RWPE1 (cell line): ENCODE measurements around the gene YIPF1.
"Not testable (repeated sequence)": the region's sequence is repeated elsewhere in the genome, so short reads cannot be mapped to it uniquely, and the experiment has no call there.

ENCODE experiments used
- CTCF ChIA-PET: fragments of 350-600 bp; sonication (Branson Sonifier 250); formaldehyde crosslinking; extraction: SDS; loops from one replicate; lab custom pipeline; 2021; lab: Yijun Ruan, JAX
- POLR2A ChIA-PET: fragments of 400-600 bp; formaldehyde crosslinking; extraction: SDS; loops from one replicate; lab custom pipeline; 2020; ENCODE audit warnings: antibody characterized with exemption; ENCODE audit not compliant: low non-redundant PET; lab: Yijun Ruan, JAX
- DNase-seq: peaks from one replicate; pipeline ENCODE4 v3.0.0; 2012; ENCODE audit warnings: low spot score
- H3K27ac ChIP-seq: fragments of 450-650 bp; 2 replicates; pipeline ENCODE4 v1.5.1; 2017
- TF ChIP-seq, protein P1 (sequence below): fragments of 450-650 bp; conservative IDR thresholded peaks from 2 replicates; pipeline ENCODE4 v1.5.1; 2017; ENCODE audit warnings: low read depth, mild to moderate bottlenecking

YIPF1 gene

DNA sequence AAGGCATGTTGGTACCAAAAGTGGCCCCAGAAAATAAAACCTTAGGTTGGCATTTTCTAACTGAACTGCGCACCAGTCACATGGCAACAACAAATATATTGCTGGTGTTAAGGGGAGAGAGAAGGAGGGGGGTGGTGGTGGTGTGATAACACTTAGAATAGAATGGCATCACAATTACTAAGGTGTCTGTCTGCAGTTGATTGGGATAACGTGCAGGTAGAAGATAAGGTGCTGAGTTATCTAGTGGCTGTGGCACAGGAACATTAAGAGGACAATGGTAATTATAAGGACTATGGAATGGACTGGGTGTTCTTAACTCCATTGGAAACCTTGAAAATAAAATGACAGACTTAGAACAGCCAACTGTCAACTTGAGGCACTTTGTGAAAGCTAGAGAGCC is 1.4 kb upstream of the YIPF1 start:
- ChIA-PET CTCF (no interaction called here), POLR2A (no interaction called here)
- no peak for DNase-seq
- H3K27ac ChIP-seq, result no peak overlapping the region
- TF ChIP-seq, protein P1, sequence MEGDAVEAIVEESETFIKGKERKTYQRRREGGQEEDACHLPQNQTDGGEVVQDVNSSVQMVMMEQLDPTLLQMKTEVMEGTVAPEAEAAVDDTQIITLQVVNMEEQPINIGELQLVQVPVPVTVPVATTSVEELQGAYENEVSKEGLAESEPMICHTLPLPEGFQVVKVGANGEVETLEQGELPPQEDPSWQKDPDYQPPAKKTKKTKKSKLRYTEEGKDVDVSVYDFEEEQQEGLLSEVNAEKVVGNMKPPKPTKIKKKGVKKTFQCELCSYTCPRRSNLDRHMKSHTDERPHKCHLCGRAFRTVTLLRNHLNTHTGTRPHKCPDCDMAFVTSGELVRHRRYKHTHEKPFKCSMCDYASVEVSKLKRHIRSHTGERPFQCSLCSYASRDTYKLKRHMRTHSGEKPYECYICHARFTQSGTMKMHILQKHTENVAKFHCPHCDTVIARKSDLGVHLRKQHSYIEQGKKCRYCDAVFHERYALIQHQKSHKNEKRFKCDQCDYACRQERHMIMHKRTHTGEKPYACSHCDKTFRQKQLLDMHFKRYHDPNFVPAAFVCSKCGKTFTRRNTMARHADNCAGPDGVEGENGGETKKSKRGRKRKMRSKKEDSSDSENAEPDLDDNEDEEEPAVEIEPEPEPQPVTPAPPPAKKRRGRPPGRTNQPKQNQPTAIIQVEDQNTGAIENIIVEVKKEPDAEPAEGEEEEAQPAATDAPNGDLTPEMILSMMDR, result no peak

GRCh38 chr1:53890522-53890941 is 935 bp upstream of the YIPF1 start:
- POLR2A ChIA-PET, result interaction anchor here (1.6 kb wide), 1 partner anchor 56 kb away, joined by 3 read pairs; the partner anchor contains the start of gene LRRC42

DNA sequence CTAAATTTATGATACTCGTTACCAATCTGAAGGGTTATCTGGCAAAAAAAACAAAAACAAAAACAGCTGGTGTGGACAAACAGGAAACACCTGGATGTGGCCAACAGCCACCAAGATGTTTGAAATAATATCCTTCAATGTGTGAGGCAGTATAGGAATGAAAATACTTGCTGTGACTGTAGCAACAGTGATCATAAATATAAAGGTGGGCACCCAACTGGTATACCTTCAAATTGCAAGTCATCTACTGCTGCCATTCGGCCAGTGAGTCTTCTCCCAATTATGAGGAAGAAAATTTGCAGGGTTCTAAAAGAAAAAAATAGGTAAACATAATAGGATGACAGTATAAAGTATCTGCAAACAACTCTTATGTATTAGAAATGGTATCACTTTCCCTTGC is 916 bp downstream of the YIPF1 start:
- POLR2A ChIA-PET, result no interaction called here

More at GRCh38 chr1:53890522-53890941, 935 bp upstream of the YIPF1 start:
- no peak overlapping the region for H3K27ac ChIP-seq
- no peak for DNase-seq
- CTCF ChIA-PET, result no interaction called here
- TF ChIP-seq, protein P1, result no peak

GRCh38 chr1:53883600-53883999 is 6.0 kb downstream of the YIPF1 start:
- POLR2A ChIA-PET, H3K27ac ChIP-seq, DNase-seq: not testable (repeated sequence)
- CTCF ChIA-PET, result interaction anchor here (1.5 kb wide), 1 partner anchor 76 kb away, joined by 5 read pairs; no protein-coding TSS in a partner anchor

More for the DNA sequence above, 916 bp downstream of the YIPF1 start:
- TF ChIP-seq, protein P1, result no peak
- H3K27ac ChIP-seq, result no peak overlapping the region
- CTCF ChIA-PET, result interaction anchor here (0.7 kb wide), 1 partner anchor 71 kb away, joined by 3 read pairs; no protein-coding TSS in a partner anchor
- no peak for DNase-seq

- DNase-seq, H3K27ac ChIP-seq, POLR2A ChIA-PET: not testable (repeated sequence)
- CTCF ChIA-PET, result interaction anchor here (0.6 kb wide), 1 partner anchor 196 kb away, joined by 3 read pairs; no protein-coding TSS in a partner anchor
Measured at GRCh38 chr1:53881853-53882252, 7.7 kb downstream of the YIPF1 start.

DNA sequence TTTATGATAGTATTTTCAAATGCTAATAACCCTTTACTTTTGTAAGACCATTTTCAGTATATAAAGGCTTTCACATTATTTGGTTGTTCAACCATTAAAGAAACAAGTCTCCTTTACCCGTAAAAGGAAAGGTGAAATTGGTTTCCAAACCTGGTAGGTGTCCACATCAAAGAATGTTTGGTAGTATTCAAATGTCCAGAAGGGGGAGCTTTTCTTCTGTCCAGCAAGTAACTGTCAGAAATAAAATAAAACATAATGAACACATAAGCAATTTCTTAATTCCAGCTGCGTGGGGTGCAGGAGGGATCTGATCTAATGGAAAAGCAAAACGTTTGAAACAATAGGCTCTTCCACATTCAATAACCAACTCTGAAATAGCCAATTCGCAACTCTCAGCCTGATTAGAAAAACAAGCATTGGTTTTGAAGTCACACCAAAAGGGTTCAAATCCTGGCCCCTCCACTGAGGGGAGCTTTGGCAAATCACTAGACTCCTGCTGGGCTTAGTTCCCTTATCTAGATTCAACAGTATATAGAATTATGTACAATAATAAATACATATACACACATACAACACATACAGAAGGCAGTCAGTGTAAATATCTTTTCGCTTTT is 11.0 kb downstream of the YIPF1 start:
- TF ChIP-seq, protein P1, result peak; percentile 74
- ChIA-PET POLR2A (interaction anchor here (0.7 kb wide), 1 partner anchor 14 kb away, joined by 7 read pairs; no protein-coding TSS in a partner anchor), CTCF (interaction anchor here (0.6 to 2.2 kb wide), 16 partner anchors 10 to 547 kb away, joined by 3 to 23 read pairs (median 4); partner anchors contain the start of genes IFT25 and LRRC42)
- DNase-seq, result peak; percentile 57
- no peak overlapping the region for H3K27ac ChIP-seq

- POLR2A ChIA-PET, H3K27ac ChIP-seq, DNase-seq: not testable (repeated sequence)
- CTCF ChIA-PET, result interaction anchor here (0.6 kb wide), 1 partner anchor 85 kb away, joined by 3 read pairs; no protein-coding TSS in a partner anchor
Measured at GRCh38 chr1:53875150-53875549, 14.4 kb downstream of the YIPF1 start.
